PC-3 (cell line): ENCODE results near the gene MLIP.

Experiments used
- CTCF ChIP-seq: fragments of 300-600 bp; sonication (generic); conservative IDR thresholded peaks from 2 replicates; pipeline ENCODE4 v1.5.1; 2017; ENCODE audit warnings: antibody characterized with exemption, low read depth, mild to moderate bottlenecking, low read length
- EZH2 ChIP-seq: fragments of 300-600 bp; sonication (generic); IDR thresholded peaks from one replicate; pipeline ENCODE4 v1.6.1; 2017; ENCODE audit warnings: antibody characterized with exemption, mild to moderate bottlenecking, low read length; ENCODE audit not compliant: unreplicated experiment

DNA sequence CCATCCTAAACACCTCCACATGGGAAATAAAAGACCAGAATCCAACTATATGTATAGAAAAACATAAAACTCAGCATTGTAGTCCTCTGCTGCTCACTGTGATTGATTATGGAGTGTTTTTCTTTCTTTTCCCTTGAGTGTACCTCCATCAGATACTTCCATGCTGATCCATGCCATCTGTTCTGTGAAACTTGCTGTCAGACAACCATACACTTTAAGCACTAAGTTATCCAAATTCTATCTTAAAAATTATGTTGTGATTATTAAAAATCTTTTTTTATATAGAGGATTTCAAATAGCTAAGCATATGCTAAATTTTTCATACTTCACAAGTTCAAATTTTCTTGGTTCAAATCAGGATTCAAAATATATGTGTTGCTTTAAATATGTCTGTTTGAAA lies 105.1 kb downstream of the MLIP start:
- TF ChIP-seq EZH2 (no peak), CTCF (no peak)
